GM19328 (cell line): ENCODE measurements around the gene PKP3.

ENCODE experiments used
- ATAC-seq: cut with Tn5 transposase; IDR thresholded peaks from one replicate; pipeline ENCODE4 v1.9.1; 2021; ENCODE audit warnings: mild to moderate bottlenecking, moderate library complexity; ENCODE audit not compliant: unreplicated experiment

Gene PKP3

DNA sequence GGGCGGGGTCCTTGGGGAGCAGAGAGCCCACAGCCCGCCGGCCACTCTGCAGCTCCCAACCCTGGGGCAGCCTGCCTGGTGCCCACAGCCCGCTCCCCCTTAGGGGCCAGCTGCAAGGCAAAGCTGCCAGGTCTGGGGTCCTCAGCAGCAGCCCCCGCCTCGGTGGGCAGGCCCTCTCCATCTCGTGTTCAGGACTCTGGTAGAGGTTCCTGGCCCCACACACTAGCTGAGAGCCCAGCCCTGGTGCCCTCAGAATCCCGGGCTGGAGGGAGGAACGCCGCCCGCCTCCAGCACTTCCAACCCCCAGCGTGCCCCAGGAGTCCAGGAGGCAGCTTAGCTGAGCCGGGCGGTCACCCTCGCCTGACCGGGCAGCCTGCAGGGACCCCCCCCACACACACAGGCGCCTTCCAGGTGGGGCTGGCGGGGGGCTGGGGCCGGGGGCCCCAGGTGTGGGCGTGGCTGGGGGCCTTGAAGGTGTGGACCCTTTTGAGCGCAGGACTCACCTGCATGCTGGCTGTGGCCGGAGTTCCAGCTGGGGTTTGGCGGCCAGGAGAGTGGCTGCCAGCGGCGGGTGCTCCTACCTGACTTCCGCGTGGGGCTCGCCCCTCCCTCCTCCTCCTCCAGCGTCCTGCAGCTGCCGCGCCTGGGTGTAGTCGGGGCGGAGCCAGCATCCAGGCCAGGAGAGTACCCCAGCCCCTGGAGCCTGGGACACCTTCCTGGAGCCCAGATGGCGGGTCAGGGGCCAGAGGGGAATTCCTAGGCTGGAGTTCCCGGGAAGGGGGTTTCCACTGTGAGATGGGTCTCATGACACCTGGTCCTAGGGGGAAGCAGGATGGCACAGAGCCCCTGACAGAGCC, 47.6 kb downstream of the PKP3 start, which contains the start of gene ANO9:
Gene ANO9 (minus strand): TSS at position 594 of the 857 bp plus-strand sequence. CDS start 85 bp downstream, at position 509.
- ATAC-seq, result no peak

DNA sequence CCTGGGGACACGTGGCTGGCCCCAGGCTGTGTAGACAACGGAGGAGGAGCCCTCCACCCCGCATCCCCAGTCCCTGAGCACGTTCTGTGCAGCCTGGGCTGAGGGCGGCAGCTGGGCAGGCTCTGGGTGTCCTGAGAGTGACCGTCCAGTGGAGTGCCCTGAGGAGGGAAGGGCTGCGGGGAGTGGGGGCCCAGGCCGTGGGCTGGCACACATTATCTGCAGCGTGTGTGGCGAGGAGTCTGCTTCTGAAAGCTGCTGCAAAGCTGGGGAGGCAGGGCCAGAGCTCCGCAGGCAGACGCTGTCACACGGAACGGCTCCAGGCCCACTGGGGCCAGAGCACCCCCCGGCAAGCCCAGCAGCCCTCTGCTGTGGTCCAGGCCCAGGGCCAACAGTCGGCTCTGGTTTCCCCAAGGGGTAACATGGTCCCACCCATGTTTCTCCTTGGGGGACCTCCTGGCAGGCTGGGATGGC, 48.6 kb downstream of the PKP3 start:
- ATAC-seq, result no peak

DNA sequence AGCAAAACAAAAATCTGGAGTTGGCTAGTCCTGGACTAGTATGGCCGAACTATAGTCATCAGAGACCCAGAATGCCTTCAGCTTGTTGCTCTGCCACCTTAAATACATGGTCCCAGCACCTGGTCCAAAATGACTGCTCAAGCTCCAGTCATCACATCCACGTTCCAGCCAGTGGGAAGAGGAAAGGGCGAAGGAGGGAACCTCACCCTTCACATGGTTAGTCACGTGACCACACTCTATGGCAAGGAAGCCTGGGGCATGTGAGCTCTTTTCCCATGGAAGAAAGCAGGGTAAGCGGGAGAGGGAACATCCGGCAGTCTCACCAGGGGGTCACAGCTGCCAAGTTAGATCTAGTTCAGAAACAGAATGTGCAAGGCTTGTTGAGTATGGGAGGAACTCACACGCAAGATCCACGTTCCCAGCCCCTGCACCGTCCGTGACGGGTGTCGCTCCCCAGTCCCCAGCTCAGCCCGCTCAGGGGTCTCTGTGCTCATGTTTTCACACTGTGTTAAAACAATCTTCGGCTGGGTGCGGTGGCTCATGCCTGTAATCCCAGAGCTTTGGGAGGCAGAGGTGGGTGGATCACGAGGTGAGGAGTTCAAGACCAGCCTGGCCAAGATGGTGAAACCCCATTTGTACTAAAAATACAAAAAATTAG, 49.7 kb downstream of the PKP3 start:
- ATAC-seq, result no peak

DNA sequence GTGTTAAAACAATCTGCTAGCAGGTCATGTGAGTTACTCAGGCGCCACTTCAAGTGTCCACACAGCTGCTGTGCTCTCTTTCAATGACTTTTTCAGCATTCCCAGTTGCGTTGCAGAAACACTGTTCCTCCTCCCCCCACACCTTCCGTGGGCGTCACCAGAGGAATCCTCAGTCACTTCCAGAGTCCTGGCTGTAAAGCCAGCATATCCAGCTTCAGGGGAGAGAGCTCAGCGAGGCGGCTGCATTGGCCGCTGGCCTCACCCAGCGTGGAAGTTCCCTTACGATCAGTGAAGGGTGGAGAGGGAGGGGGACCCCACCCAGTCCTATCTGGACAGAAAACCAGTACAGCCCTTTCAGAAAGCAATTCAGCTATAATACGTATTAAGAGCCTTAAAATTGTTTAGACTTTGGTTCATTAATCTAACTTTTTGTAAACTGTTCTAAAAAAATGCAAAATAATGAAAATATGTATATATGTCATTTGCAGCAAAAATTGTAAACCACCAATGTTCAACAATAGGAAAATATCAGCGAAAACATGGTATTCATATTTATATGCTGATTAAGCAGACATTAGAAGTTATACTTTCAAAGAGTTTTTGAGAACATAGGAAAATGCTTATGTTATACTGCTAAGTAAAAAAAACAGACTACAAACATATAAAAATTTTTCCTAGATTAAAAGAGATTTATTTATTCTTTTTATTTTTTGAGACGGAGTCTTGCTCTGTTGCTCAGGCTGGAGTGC, 50.6 kb downstream of the PKP3 start:
- no peak for ATAC-seq

DNA sequence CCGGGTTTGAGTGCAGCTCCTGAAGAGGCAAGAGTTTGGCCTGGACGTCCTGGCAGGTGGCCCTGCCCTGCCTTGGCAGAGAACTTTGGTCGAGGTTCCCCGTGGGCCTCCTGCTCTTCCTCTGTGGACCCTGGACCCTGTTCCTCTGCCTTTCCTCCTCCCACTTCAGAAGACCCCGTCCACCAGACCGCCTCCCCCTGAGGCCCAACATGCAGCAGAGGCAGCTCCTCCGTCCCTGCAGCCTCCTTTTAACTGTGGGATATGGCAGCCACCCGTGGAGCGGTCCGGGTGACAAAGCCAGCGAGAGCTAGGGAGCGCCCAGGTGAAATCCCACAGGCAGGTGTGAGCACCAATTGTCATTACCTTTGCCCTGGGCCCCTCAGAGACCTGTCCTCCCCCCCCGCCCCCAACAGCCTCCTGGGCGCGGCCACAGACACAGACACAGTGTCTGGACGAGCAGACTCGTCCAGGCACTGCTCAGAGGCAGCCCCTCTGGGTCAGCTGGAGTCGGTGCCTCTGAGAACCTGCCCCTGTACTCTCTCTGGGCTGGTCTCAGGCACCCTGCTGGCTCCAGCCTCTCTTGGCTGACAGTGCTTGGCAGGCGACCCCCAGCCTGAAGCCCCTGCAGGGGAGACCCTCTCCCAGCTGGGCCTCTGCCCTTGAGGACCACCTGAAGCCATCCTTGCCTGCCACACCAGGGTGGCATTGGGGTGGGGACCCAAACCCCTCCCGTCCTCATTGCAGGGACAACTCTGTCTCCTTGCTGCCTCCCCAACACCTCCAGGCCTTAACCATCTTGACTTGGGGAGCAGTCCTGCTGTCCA, 52.0 kb downstream of the PKP3 start:
- ATAC-seq, result no peak

DNA sequence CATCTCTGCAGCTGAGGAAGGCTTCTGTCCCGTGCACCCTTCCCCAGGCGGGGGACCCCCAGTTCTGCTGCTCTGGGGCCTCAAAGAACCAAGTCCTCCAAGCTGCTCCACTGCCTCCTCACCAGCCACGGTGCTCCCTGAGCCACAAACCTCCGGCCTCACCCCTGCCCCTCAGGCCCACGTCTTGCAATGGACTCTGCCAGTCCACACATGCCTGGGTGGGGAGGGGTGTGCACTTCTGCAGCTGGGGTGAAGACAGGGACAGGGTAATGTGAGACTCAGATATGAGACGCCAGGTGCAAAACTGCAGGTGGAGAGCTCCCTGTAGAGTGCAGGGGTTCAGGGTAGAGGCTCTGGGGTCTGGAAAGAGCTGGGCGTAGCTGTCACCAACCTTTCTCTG, 52.9 kb downstream of the PKP3 start:
- ATAC-seq, result no peak

DNA sequence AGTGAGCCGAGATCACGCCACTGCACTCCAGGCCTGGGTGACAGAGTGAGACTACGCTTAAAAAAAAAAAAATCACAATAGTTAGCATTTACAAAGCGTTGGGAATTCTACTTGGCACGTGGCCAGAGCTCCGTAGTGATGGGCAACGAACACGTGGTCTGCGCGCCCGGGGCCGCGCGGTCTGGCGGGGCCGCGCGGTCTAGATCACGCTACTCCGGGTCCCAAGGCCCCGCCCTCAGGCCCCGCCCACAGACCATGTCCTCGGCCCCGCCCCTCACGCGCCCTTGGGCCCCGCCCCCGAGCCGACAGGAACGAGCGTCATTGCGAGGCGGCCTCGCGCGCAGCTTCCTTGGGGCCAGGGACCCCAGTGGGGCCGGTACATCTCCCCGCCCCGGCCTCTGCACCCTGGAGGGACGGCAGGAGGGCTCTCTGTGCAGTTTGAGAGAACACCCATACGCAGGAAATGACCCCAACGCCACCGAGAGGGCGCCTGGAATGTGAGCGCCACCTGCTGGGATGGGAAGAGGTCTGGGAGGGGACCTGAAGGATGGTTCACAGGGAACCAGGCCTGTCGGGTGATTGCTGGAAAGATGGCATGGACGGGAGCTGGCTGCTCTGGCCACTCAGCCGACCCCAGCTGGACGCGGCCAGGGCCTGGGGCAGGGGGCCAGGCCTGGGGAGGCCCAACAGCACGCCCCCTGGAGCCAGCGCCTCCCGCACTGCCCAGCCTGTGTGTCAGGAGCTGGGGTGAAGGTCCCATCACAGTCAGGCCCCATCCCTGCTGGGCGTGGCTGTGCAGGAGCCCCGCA, 54.1 kb downstream of the PKP3 start:
- peak; percentile 45 for ATAC-seq

DNA sequence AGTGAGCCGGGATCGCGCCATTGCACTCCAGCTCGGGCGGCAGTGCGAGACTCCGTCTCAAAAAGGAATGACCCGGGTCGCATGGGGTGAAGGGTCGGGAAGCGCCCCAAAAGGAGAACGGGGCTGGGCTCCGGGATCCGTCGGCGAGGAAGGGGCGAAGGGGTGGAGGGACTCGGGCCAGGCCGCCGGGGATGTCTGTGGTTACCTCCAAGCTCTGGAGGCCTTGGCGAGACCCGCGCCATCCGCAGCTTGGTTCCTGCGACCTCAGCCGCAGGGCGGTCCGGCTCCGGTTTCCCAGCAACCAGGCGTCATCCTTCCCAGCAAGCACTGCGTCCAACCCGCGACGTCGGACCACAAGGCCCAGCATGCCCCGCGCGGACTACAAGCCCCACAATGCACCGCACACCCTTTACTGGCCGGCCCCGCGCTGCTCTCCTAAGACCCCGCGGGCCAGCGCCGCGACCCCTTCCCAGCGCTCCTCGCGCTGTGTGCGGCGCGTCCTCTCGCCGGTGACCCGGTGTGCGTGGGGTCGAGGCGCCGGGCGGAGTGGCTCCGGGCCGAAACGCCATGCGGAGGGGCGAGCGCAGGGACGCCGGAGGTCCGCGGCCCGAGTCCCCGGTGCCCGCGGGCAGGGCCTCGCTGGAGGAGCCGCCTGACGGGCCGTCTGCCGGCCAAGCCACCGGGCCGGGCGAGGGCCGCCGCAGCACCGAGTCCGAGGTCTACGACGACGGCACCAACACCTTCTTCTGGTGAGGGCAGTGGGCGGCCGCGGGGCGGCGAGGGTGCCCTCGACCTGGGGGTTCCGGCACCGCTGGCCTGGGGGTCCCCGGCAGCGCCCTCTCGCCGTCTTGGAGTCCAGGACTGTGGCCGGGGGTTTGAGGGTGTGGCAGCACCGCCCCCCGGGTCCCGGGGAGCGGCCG, 56.1 kb downstream of the PKP3 start, which contains the start of gene PTDSS2:
Gene PTDSS2 (plus strand): TSS at position 391 of the 920 bp plus-strand sequence. CDS start 177 bp downstream, at position 568.
- peak; percentile 74 for ATAC-seq

DNA sequence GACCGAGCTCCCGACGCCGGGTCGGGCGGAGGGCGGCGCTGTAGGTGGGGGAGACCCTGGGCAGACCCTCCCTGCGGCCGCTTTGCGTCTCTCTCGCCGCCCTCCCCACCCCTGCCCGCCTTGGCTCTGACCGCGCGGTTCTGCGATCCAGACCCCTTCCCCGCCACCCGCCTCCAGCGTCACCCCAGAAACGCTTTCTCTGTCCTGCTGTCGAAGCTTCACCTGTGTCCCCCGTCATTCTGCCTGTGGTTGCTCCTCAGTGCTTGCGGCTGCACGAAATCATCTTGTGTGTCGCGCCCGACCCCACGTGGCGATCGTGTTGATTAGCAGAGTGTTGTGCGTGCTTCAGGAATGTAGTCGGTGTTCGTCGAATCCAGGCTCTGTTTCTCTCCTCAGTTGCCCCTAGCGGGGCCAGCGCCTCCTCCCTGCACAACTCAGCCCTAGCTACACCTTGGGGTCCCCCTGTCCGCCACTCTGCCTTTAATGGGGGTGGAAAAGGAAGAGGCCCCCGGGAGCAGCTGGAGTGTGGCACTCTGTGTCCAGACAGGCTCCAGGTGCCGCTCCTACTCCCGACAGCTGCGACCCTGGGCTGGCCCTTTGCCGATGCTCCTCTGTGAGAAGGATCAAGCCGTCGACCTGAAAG, 56.9 kb downstream of the PKP3 start:
- ATAC-seq, result no peak

DNA sequence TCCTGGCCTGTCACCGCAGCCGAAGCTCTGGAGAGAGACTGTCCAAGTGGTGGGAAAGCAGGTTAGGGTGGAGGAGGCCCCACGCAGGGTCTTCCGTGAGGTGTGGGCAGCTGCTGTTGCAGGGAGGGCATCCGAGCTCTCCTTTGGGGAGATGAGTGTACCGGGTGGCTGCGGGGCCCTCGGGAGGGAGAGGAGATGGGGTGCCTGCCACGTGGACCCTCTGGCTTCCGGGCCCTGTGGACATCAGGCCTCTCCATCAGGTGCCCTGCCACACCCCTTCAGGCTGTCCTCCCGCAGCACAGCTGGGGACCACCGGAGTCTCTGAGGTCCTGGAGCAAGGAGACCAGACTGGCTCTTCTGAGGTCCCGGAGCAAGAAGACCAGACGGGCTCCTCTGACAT, 57.7 kb downstream of the PKP3 start:
- no peak for ATAC-seq

DNA sequence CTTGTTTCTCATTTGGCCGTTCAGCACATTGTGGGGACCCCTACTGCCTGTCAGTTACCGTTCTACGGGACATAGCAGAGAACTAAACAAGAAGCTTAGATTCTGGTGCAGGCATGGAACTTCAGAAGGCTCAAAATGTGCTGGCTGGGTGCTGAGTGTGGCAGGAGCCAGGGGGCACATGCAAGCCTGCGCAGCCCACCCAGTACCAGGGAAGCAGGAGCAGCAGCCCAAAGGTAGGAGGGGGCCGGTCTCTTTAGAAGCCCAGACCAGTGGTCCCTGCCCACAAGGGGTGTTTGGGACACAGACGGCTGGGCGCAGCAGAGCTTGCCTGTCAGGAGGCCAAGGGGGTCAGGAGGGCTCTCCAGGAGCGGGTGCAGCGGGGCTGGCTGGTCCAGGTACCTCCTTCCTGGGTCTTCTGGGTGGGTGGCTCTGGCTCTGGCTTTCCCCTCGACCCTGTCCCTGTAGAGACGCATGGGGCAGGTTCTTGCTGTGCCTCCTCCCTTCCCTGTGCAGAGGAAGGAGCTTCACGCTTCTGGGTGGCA, 58.3 kb downstream of the PKP3 start:
- ATAC-seq, result no peak

DNA sequence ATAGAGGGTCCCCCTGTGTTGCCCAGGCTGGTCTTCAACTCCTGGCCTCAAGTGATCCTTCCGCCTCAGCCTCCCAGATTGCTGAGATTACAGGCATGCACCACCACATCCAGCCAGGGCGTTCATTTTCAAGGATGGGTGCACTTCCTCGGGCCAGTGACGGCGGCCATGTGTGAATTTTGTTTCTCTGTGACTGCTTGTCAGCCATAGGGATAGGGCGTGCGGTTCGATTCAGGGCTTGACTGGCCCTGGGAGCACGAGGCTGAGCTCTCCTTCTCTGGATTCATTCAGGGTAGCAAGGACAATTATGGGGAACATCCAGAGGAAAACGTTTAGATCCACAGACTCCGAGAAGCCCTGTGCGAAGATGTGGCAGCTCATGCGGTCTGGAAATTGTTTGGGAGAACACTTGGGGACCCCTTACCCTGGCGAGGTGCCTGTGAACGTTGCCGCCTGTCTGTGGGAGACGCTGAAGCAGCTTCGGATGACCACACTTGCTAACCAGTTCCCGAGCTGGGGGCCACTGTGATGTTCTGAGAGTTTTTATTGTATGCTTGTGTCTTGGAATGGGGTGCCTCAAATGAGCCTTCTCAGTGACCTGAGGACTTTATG, 59.0 kb downstream of the PKP3 start:
- no peak for ATAC-seq

DNA sequence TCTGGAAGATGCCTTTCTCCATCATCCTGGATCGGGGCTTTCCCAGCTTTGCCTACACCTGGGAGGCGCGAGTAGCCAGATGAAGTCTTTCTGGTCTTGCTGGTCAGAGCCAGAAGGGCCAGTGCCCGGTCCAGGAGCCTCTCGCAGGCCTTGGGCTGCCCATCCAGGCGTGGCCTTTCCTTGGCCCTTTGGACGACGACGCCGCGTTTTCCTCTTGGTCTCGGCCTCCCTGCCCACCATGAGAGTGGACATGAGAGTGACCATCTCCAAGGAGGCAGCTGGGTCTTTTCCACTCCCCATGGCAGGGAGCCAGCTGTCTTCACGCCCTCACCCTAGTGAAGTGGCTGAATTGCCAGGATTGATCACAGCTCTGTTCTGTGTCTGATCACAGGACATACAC, 59.6 kb downstream of the PKP3 start:
- no peak for ATAC-seq

DNA sequence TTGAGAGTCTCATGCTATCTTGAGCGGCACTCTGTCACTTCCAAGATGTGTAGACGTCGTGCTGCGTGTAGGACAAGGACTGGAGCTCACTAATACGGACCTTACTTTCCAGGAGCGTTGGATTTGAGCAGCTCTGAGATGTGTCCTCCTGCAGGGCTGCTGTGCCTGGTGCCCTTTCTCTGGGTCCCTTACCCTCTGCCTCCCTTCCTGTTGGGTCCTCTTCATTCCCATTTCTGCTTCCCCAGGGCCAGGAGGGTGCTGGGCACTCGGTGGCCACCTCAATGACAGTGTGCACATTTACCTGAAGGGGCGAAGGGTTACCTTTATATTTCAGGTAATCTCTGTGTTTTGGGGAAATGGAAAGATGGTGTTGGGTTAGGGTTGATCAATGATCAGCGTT, 60.0 kb downstream of the PKP3 start:
- ATAC-seq, result no peak
